HG03565 (cell line): Measurements from ENCODE around the gene MRPS34.

Source experiments
- ATAC-seq: cut with Tn5 transposase; IDR thresholded peaks from one replicate; pipeline ENCODE4 v1.9.1; 2021; ENCODE audit warnings: mild to moderate bottlenecking, moderate library complexity; ENCODE audit not compliant: unreplicated experiment

MRPS34 gene

DNA sequence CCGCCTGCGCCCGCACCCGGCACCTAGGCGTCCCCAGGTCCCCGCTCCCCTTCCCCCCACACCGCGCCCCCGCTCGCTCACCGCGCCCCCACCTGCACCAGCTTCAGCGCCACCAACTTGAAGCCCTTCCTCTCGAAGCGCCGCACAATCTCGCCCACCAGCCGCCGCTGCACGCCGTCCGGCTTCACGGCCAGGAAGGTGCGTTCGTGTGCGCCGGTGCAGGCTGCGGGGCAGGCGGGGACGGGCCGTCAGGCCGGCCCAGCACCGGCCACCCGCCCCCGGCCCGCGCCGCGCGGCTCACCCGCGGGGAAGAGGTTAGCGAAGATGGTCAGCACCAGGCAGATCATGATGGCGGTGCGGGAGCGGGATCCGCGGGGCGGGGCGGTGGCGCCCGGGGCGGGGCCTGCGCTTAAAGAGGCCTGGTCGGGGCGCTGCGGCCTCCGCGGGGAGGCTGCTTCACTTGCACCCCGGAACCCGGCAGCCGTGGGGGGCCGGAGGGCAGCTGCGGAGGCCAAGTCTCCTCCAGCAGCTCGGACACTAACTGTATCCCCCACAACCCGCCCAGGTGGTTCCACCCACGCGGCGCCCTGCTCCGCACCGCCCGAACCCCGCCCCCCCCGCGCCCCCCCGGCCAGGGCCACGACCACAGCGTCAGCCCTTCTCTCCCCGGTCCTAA, 1.6 kb downstream of the MRPS34 start, which contains the start of gene NME3:
Gene NME3, minus strand, starts transcription at position 356 of the 676 bp plus-strand sequence. Its CDS starts 9 bp downstream, at position 347.
- no peak for ATAC-seq

DNA sequence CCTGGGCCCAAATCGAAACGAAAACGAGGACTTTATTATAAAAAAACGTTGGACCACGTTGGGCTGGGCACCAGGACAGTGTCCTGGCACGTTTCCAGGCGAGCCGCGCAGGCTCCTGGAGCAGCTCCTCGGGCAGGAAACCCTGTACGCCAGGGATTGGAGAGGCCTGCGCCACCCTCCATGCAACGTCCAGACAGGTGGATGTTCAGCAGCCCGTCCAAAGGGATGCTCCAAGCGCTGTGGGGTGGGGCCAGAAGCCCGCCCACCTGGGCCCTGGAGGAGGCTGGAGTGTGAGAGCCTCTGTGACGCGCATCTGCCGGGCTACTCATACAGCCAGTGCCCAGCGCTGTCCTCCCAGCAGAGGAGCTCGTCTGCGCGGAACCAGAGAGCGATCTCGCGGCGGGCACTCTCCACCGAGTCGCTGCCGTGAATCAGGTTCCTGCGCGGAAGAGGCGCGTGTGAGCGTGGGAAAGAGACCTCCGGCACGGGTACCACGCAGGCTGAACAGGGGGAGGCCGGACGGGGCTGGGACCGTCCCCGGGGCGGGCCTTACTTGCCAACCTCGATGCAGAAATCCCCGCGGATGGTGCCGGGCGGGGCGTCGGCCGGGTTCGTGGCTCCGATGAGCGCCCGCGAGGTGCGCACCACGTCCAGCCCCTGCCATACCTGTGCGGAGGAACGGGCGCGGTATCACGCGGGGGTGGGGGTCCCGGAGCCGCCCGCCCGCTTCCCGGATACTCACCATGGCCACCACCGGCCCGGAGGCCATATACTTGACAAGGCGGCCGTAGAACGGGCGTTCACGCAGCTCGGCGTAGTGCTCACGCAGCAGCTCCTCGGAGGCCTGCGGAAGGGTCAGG, 2.4 kb downstream of the MRPS34 start:
- no peak for ATAC-seq

DNA sequence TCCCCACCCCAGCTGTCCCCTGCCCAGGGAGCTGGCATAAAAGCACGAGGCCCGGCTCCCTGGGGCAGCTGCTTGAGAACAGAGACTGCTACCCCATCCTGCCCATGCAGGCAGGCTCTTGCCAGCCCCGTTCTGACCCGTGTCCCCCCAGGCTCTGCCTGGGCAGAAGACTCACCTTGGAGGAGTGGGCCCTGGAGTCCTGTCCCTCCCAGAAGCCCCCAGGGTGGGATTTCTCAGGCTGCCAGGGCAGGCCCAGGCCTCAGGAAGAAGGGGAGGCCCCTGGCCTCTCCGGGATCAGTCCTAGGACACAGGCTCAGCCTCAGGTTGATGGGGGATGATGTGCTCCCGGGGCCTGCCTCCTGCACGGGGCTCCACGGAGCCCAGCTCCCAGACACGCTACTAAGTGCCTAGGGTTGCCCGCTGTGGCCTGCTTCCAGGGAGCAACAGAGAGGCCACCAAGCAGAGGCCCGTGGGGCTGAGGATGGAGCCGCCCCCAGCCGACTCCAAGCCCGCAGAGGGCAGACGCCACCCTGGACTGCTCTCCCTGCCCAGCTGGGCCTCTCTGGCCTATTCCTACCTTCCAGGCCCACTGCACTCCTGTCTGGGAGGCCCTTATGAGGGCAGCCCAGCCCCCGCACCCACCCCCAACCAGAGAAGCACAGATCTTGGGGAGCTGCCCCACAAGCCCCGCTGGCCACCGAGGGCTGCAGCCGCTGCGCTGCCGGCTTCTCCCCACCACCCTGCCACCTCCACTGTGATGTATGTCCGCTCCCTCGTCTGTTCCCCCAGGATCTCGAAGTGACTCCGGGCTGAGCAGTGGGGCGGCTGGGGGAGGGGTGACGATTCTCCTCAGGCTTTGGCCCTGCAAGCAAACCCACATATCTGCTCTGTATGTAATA, 3.3 kb downstream of the MRPS34 start:
- no peak for ATAC-seq

- ATAC-seq: no peak
Measured at GRCh38 chr16:1768767-1769401, 4.0 kb downstream of the MRPS34 start.

DNA sequence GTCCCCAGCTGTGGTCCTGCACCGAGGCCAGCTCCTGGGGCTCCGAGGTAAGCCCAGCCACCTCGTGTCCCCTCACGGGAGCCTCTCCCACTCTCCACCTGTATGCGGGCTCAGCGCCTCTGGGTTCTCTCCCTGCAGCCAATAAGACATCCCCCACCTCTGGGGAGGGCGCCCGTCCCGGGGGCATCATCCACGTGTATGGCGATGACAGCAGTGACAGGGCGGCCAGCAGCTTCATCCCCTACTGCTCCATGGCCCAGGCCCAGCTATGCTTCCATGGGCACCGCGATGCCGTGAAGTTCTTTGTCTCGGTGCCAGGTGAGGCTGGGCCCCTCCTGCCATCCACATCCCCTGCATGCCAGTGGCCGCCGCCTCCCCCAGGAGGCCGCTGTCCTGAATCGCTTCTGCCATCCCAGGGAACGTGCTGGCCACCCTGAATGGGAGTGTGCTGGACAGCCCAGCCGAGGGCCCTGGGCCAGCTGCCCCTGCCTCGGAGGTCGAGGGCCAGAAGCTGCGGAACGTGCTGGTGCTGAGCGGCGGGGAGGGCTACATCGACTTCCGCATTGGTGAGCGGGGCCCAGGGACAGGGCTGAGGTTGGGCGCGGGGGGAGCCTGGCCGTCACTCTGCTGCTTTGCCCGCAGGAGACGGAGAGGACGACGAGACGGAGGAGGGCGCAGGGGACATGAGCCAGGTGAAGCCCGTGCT, 4.7 kb downstream of the MRPS34 start:
- no peak for ATAC-seq

DNA sequence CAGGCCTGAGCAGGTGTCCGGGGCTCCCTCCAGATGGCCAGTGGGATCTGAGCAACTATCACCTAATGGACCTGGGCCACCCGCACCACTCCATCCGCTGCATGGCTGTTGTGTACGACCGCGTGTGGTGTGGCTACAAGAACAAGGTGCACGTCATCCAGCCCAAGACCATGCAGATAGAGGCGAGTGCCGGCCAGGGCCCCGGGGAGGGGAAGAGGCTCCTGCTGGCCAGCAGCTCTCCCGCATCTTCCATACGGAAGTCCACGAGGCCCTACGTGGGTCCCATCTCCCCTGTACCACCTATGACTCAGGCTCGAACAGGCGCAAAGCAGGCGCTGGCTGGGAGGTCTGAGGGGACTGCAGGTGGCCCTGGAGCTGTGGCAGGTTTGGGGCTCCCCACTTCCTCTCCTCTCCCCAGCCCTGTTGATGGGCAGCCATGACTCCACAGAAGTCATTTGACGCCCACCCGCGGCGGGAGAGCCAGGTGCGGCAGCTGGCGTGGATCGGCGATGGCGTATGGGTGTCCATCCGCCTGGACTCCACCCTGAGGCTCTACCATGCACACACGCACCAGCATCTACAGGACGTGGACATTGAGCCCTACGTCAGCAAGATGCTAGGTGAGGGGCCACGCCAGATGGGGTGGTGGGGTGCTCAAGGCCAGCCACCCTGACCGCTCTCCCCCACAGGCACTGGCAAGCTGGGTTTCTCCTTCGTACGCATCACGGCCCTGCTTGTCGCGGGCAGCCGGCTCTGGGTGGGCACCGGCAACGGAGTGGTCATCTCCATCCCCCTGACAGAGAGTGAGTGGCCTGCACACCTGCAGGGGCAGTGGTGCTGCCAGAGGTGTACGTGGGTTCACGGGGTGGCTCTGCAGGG, 5.6 kb downstream of the MRPS34 start:
- ATAC-seq: no peak

- no peak for ATAC-seq
Measured at GRCh38 chr16:1766701-1767100, 6.2 kb downstream of the MRPS34 start.

GRCh38 chr16:1766231-1766630, 6.7 kb downstream of the MRPS34 start:
- no peak for ATAC-seq

DNA sequence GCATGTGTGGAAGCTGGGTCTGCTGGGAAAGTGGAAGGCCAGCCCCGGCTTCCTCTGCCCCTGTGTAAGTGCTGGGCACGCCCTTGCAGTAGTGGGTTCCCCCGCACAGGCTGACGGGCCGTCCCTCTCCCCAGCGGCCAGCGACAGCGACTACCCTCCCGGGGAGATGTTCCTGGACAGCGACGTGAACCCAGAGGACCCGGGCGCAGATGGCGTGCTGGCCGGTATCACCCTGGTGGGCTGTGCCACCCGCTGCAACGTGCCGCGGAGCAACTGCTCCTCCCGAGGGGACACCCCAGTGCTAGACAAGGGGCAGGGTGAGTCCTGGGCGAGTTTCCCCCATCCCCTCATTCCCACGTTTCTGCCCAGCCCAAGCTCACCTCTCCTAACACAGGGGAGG, 7.1 kb downstream of the MRPS34 start:
- no peak for ATAC-seq

DNA sequence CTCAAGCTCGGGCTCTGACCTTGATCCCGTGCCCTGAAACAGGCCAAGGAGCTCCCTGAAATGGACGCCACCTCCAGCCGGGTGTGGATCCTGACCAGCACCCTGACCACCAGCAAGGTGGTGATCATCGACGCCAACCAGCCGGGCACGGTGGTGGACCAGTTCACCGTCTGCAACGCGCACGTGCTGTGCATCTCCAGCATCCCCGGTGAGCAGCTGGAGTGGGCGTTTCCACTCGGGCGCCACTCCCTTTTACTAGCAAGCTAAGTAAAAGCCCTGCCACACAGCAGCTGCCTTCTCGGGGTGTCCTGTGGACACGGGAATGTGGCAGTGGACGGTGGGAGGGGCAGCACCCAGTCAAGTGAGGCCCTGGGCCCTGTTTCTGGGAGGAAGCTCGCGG, 8.0 kb downstream of the MRPS34 start:
- no peak for ATAC-seq

DNA sequence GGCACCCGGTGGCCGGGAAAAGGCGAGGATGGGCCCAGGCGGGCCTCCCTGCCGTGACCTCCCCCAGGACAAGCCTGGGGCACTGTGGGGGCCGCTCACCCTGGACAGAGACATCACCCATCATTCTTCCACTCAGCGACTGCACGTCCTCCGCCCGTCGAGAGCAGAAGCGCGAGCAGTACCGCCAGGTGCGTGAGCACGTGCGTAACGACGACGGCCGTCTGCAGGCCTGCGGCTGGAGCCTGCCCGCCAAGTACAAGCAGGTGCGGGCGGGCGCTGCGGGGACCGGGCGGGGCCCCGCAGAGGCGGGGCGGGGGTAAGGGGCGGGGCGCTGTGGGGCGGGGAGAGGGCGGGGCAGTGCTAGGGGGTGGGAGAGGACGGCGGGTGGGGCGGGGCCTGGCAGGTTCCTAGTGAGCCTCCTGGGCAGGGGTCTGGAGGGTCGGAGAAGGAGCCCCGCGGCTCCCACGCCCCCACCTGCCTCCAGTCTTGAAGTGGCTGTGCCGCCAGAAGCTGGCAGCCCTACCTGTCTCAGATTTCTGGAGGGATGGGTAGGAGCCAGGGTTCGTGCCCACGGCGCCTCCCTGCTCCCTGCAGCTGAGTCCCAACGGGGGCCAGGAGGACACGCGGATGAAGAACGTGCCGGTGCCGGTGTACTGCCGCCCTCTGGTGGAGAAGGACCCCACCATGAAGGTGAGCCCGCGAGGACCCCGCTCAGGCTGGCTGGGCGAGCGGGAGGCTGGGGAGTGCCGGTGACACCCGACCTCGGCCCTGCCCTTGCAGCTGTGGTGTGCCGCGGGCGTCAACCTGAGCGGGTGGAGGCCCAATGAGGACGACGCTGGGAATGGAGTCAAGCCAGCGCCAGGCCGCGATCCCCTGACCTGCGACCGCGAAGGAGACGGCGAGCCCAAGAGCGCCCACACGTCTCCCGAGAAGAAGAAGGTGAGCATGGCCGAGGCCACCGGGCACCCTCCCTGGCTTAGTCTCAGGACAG, 9.1 kb downstream of the MRPS34 start:
- ATAC-seq: no peak

DNA sequence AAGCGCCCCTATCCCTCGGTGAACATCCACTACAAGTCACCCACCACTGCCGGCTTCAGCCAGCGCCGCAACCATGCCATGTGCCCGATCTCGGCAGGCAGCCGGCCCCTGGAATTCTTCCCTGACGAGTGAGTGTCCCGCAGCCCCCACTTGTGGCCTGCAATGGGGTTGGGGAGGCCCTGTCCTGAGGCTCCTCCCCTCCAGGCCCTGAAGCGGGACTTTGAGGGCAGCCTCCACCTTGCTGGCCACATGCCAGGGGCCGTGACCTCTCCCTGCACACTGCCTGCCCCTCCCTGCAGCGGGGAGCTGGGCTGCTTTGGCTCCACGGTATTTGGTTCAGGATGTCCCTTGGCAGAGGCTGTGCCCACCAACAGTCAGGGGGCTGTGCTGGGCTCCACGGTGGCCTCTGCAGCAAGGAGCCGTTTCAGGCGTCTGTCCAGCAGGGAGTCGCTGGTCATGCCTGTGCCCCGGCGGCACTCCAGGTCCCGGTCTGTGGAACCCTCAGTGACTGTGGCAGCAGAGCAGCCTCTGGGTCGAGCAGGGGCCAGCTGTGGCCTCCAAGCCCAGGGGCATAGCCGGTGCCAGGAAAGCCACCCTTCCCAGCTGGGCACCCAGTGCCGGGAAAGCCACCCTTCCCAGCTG, 9.9 kb downstream of the MRPS34 start:
- no peak for ATAC-seq

DNA sequence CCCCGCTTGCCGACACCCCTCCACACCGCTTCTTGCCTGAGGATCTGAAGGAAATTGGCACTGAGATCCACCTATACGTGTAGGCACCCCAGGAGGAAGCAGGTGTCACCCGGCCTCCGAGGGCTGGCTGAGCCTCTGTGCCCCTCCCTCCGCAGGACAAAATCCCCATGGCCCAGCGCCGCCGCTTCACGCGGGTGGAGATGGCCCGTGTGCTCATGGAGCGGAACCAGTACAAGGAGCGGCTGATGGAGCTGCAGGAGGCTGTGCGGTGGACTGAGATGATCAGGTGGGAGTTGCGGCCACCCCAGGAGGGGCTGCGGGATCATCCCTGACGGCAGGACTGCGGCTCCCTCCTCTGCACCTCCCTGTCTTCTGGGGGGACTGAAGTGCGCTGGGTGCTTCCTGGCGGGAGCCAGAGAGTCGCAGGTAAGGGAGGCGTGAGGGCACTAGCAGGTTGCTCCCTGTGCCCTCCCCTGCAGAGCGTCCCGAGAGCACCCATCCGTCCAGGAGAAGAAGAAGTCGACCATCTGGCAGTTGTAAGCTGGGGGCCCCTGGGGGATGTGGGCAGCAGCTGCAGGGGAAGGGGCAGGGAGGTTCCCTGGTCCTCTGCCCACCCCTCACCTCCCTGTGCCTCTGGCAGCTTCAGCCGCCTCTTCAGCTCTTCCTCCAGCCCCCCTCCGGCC, 10.6 kb downstream of the MRPS34 start:
- ATAC-seq: no peak

GRCh38 chr16:1761751-1762150, 11.2 kb downstream of the MRPS34 start:
- ATAC-seq: no peak

GRCh38 chr16:1760911-1761310, 12.0 kb downstream of the MRPS34 start:
- no peak for ATAC-seq

- ATAC-seq: no peak
Measured at GRCh38 chr16:1759511-1759910, 13.4 kb downstream of the MRPS34 start.

DNA sequence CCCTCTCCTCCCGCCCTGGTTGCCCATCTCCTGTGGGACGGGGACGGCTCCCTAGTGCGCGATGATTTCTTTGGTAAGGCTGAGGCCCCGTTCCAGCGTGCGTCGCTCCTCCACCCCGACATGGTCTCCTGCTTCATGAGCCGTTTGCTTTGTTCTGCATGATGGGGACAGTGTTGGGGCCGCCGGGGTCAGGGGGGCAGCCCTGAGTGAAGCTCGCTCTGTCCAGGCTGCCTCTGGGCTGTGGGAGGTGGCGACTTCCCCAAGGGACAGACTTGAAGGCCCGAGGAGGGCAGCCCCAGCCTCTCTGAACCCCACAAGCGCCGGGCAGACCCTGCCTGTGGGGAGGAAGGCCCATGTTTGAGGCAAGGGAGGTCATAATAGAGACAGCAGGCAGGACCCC, 14.0 kb downstream of the MRPS34 start:
- ATAC-seq: no peak
